CD8-positive, alpha-beta memory T cell (primary cell): ENCODE results near the gene PCNX2. TPM values are rescaled to one million over a fixed set of nuclear protein-coding genes. Genes with fewer than 3 reads are reported as not detected.

Source experiments
- CTCF ChIA-PET: fragments of 350-600 bp; sonication (Branson Sonifier 250); formaldehyde crosslinking; loops from one replicate; lab custom pipeline; 2021; ENCODE audit warnings: antibody characterized with exemption; lab: Charles Lee
- POLR2A ChIA-PET: fragments of 350-600 bp; sonication (Branson Sonifier 250); formaldehyde crosslinking; loops from one replicate; lab custom pipeline; 2021; ENCODE audit warnings: antibody characterized with exemption; lab: Charles Lee
- DNase-seq, 5 donors: peaks; one replicate each; pipeline versions ENCODE4 v3.0.0 to v3.0.0-alpha.2; 2020 to 2022; ENCODE audit warnings: mixed read lengths in 1 of 5
- H3K27ac ChIP-seq: one replicate; pipeline ENCODE4 v1.7.0; 2013; ENCODE audit warnings: low read depth, mild to moderate bottlenecking, low read length, moderate library complexity
- H3K27me3 ChIP-seq: 2 replicates; pipeline ENCODE4 v1.7.0; 2013; ENCODE audit warnings: low read length, mild to moderate bottlenecking; ENCODE audit not compliant: insufficient read depth, poor library complexity, severe bottlenecking
- H3K36me3 ChIP-seq: 2 replicates; pipeline ENCODE4 v1.7.0; 2013; ENCODE audit warnings: mild to moderate bottlenecking, low read length, moderate library complexity; ENCODE audit not compliant: insufficient read depth
- H3K4me1 ChIP-seq: 2 replicates; pipeline ENCODE4 v1.7.0; 2013; ENCODE audit warnings: mild to moderate bottlenecking, low read length, moderate library complexity; ENCODE audit not compliant: insufficient read depth
- H3K4me3 ChIP-seq: 2 replicates; pipeline ENCODE4 v1.7.0; 2013; ENCODE audit warnings: mild to moderate bottlenecking, low read length
- H3K9me3 ChIP-seq: 2 replicates; pipeline ENCODE4 v1.7.0; 2013; ENCODE audit warnings: mild to moderate bottlenecking, low read length
- H3K27ac Mint-ChIP-seq, 8 donors: one replicate each; pipeline ENCODE4 v1.8.0; 2020 to 2021; ENCODE audit warnings: mixed read lengths in 8 of 8, mild to moderate bottlenecking in 6 of 8, inconsistent platforms in 3 of 8, moderate library complexity in 3 of 8
- H3K27me3 Mint-ChIP-seq, 2 donors: one replicate each; pipeline ENCODE4 v1.8.0; 2020 to 2021; ENCODE audit warnings: mixed read lengths in 2 of 2, mild to moderate bottlenecking in 1 of 2, moderate library complexity in 1 of 2
- H3K36me3 Mint-ChIP-seq, 3 donors: one replicate each; pipeline ENCODE4 v1.8.0; 2020 to 2021; ENCODE audit warnings: mixed read lengths in 3 of 3, inconsistent platforms in 1 of 3, mild to moderate bottlenecking in 1 of 3
- H3K4me1 Mint-ChIP-seq, 3 donors: one replicate each; pipeline ENCODE4 v1.8.0; 2020 to 2021; ENCODE audit warnings: mixed read lengths in 3 of 3, inconsistent platforms in 1 of 3, mild to moderate bottlenecking in 1 of 3
- H3K4me3 Mint-ChIP-seq, 7 donors: one replicate each; pipeline ENCODE4 v1.8.0; 2020 to 2021; ENCODE audit warnings: mixed read lengths in 7 of 7, mild to moderate bottlenecking in 6 of 7, moderate library complexity in 4 of 7, inconsistent platforms in 2 of 7
- H3K9me3 Mint-ChIP-seq, 5 donors: one replicate each; pipeline ENCODE4 v1.8.0; 2020 to 2022; ENCODE audit warnings: mixed read lengths in 5 of 5, mild to moderate bottlenecking in 3 of 5, moderate library complexity in 2 of 5, inconsistent platforms in 1 of 5
- polyA plus RNA-seq: library from polyadenylated mRNA; unstranded; fragments of 300-500 nt; fragmentation: Illumina TruSeq; gene quantifications from one replicate; pipeline ENCODE4 v1.2.3, GENCODE V29; 2021
- total RNA-seq, 2 experiments: library from RNA; stranded (reverse); gene quantifications; one replicate each; pipeline ENCODE4 v1.2.3, GENCODE V29; 2021

Gene PCNX2
- total and polyA plus RNA-seq, 3 experiments from 2014 or later, result 11.7 to 27.3 (median 26.7) TPM

DNA sequence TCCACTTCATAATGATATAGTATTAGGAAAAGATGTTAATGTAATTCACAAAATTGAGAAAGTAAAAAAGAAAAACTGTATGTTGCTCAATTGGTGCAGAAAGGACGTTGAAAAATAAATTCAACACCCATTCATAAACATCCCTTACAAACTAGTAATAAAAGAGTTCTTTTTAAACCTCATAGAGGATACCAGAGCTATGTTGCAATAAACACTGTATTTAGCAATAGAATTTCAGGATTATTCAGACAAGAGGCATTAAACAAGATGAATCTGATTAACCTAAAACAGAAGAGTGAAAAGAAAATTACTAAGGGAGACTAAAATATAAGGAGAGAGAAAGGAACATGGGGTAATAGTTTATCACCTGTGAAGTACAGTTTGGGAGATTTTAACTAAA lies 190.3 kb downstream of the PCNX2 start:
- POLR2A ChIA-PET, result no interaction called here
- no peaks in the 10 kb centered on the region for H3K9me3 Mint-ChIP-seq
- peaks cover 30 to 56% (median 31%) of the 10 kb centered on the region in 3 donors for H3K36me3 Mint-ChIP-seq

GRCh38 chr1:233102341-233102740 lies 193.2 kb downstream of the PCNX2 start:
- H3K4me3 Mint-ChIP-seq, result no peak overlapping the region
- no peaks in the 10 kb centered on the region for H3K27me3 Mint-ChIP-seq
- no peaks in the 10 kb centered on the region for H3K9me3 Mint-ChIP-seq
- CTCF ChIA-PET, result no interaction called here
- Histone ChIP-seq H3K9me3 (no peaks in the 10 kb centered on the region), H3K4me3 (no peak overlapping the region), H3K27ac (no peak overlapping the region), H3K4me1 (no peaks in the 10 kb centered on the region), H3K36me3 (no peaks in the 10 kb centered on the region), H3K27me3 (no peaks in the 10 kb centered on the region)
- no peaks in the 10 kb centered on the region for H3K4me1 Mint-ChIP-seq
- H3K27ac Mint-ChIP-seq, result no peak overlapping the region
- no peak for DNase-seq
- POLR2A ChIA-PET, result no interaction called here
- H3K36me3 Mint-ChIP-seq, result peaks cover 18 to 45% (median 22%) of the 10 kb centered on the region in 3 donors

More for the DNA sequence above, 190.3 kb downstream of the PCNX2 start:
- no peak overlapping the region for H3K27ac Mint-ChIP-seq
- DNase-seq, result no peak
- CTCF ChIA-PET, result no interaction called here
- H3K27ac ChIP-seq, result no peak overlapping the region
- no peaks in the 10 kb centered on the region for H3K27me3 Mint-ChIP-seq
- no peaks in the 10 kb centered on the region for H3K36me3 ChIP-seq
- no peaks in the 10 kb centered on the region for H3K4me1 ChIP-seq
- no peaks in the 10 kb centered on the region for H3K9me3 ChIP-seq
- no peaks in the 10 kb centered on the region for H3K27me3 ChIP-seq
- H3K4me1 Mint-ChIP-seq, result peaks cover 0 to 2% (median 0%) of the 10 kb centered on the region in 3 donors
- no peak overlapping the region for H3K4me3 Mint-ChIP-seq
- H3K4me3 ChIP-seq, result no peak overlapping the region

- Histone ChIP-seq H3K4me1 (no peaks in the 10 kb centered on the region), H3K9me3 (no peaks in the 10 kb centered on the region), H3K27ac (no peak overlapping the region), H3K27me3 (no peaks in the 10 kb centered on the region), H3K36me3 (no peaks in the 10 kb centered on the region), H3K4me3 (no peak overlapping the region)
- POLR2A ChIA-PET, result no interaction called here
- no peak for DNase-seq
- no peaks in the 10 kb centered on the region for H3K27me3 Mint-ChIP-seq
- CTCF ChIA-PET, result no interaction called here
- H3K9me3 Mint-ChIP-seq, result no peaks in the 10 kb centered on the region
- H3K4me3 Mint-ChIP-seq, result no peak overlapping the region
- peaks cover 6 to 49% (median 25%) of the 10 kb centered on the region in 3 donors for H3K36me3 Mint-ChIP-seq
- peak overlapping the region in 1 of 8 donors; percentile 32 for H3K27ac Mint-ChIP-seq
- no peaks in the 10 kb centered on the region for H3K4me1 Mint-ChIP-seq
These were observed 197.5 kb downstream of the PCNX2 start for GRCh38 chr1:233097959-233098580.

DNA sequence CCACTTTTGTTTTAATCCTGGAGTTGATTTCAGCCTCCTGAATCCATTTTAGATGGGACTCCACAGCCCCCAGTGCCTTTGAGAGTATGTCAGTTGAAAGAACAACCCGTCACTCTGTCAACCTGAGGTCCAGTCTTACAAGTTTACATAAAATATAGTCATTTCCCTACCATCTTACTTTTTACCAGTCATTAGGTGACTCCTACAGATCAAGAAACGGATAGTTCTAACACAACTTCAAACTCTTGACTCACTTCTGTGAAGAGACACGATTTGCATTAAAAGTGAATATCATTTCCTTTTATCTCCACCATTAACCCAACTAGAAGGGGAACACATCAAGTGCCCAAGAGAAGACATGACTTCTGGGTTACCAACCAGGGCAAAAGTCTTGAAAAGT lies 198.0 kb downstream of the PCNX2 start:
- ChIA-PET POLR2A (no interaction called here), CTCF (no interaction called here)
- H3K27ac ChIP-seq, result no peak overlapping the region
- Mint-ChIP-seq H3K27ac (no peak overlapping the region), H3K36me3 (peaks cover 4 to 49% (median 25%) of the 10 kb centered on the region in 3 donors), H3K4me1 (peaks cover 0 to under 1% (median 0%) of the 10 kb centered on the region in 3 donors), H3K4me3 (no peak overlapping the region), H3K9me3 (no peaks in the 10 kb centered on the region), H3K27me3 (no peaks in the 10 kb centered on the region)
- no peaks in the 10 kb centered on the region for H3K36me3 ChIP-seq
- DNase-seq, result no peak
- H3K9me3 ChIP-seq, result no peaks in the 10 kb centered on the region
- no peak overlapping the region for H3K4me3 ChIP-seq
- H3K27me3 ChIP-seq, result no peaks in the 10 kb centered on the region
- no peaks in the 10 kb centered on the region for H3K4me1 ChIP-seq

DNA sequence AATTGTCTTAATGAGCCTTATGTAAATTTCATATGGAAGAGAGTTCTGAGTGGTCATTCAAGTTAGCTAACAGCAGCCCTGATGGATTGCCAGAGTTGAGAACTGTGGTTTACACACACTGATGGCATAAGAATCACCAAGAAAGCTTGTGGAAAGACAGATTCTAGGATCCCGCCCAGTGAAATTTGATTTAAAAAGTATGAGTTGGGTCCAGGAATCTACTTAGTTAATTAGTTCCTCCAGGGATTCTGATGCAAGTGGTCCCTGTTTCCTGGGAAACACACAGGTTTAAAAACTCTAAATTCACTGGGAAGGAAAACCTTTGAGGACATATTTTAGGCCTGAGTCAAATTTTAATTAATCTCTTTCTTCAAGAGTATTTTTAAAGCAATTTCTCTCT lies 200.8 kb downstream of the PCNX2 start:
- Histone ChIP-seq H3K9me3 (no peaks in the 10 kb centered on the region), H3K27ac (no peak overlapping the region), H3K27me3 (no peaks in the 10 kb centered on the region), H3K4me3 (no peak overlapping the region), H3K36me3 (no peaks in the 10 kb centered on the region), H3K4me1 (no peaks in the 10 kb centered on the region)
- ChIA-PET CTCF (no interaction called here), POLR2A (no interaction called here)
- peaks cover 12 to 65% (median 36%) of the 10 kb centered on the region in 3 donors for H3K36me3 Mint-ChIP-seq
- H3K4me1 Mint-ChIP-seq, result peaks cover 0 to 9% (median 2%) of the 10 kb centered on the region in 3 donors
- no peak overlapping the region for H3K4me3 Mint-ChIP-seq
- H3K9me3 Mint-ChIP-seq, result no peaks in the 10 kb centered on the region
- no peak for DNase-seq
- no peak overlapping the region for H3K27ac Mint-ChIP-seq
- no peaks in the 10 kb centered on the region for H3K27me3 Mint-ChIP-seq

DNA sequence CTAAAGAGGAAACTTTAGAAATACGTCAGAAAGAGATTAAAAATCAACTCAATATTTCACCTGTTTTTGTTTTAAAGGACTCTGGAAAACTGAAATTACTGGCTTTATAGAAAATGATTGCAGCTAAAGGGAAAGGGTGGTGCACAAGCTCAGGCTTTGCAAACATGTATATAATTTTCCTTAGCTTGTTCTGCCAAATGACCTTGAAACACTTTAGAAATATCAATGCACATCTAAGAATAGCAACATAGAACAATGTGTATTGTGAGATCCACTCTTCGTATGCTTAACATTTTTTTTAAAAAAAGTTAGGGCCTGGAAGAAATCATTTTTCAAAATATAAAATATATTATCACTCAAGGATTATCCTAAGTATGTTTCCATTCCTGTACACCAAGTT lies 201.3 kb downstream of the PCNX2 start:
- H3K4me1 Mint-ChIP-seq, result peaks cover 0 to 9% (median 2%) of the 10 kb centered on the region in 3 donors
- peaks cover 13 to 69% (median 39%) of the 10 kb centered on the region in 3 donors for H3K36me3 Mint-ChIP-seq
- no peak overlapping the region for H3K27ac ChIP-seq
- H3K27me3 Mint-ChIP-seq, result no peaks in the 10 kb centered on the region
- no peak overlapping the region for H3K4me3 Mint-ChIP-seq
- no peaks in the 10 kb centered on the region for H3K36me3 ChIP-seq
- no peaks in the 10 kb centered on the region for H3K27me3 ChIP-seq
- DNase-seq, result no peak
- no peaks in the 10 kb centered on the region for H3K9me3 Mint-ChIP-seq
- CTCF ChIA-PET, result no interaction called here
- no peaks in the 10 kb centered on the region for H3K4me1 ChIP-seq
- H3K27ac Mint-ChIP-seq, result no peak overlapping the region
- H3K9me3 ChIP-seq, result no peaks in the 10 kb centered on the region
- POLR2A ChIA-PET, result no interaction called here
- no peak overlapping the region for H3K4me3 ChIP-seq

DNA sequence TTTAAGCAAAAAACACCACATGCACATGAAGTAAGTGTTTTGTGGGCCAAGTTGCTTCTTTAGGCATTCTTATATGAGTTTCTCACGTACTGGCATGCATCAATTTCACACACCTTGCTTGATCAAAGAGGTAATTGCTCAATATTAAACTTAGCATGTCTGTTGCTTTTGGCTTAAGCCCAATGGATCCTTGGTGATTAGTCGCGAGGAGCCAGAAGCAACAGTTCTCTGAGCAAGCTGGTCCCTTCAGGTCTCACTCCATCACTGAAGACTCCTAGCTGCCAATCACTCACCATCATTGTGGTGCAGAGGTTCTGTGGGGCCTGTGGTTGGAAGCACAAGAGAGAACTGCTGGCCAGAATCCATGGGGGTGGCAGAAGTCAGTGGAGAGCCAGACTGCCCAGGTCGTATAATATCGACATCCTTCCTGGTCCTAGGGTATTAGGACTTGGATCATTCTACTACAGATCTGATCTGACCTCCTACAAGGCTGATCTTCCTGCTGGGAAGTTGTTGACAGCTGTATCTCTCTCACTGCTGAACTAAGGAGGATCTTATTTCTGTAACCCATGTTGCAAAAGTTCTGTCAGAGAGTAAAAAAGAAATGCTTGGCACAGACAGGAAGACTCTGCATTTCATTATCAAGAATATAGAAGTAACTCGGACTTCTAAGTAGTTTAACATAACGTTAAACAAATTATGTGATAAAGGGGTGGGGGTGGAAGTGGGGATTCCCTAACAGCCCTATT lies 204.6 kb downstream of the PCNX2 start:
- Histone ChIP-seq H3K27me3 (no peaks in the 10 kb centered on the region), H3K4me3 (no peak overlapping the region), H3K9me3 (no peaks in the 10 kb centered on the region), H3K27ac (no peak overlapping the region), H3K36me3 (peaks cover 6% of the 10 kb centered on the region), H3K4me1 (no peaks in the 10 kb centered on the region)
- DNase-seq, result no peak
- ChIA-PET CTCF (no interaction called here), POLR2A (no interaction called here)
- Mint-ChIP-seq H3K9me3 (no peaks in the 10 kb centered on the region), H3K27ac (no peak overlapping the region), H3K4me1 (peaks cover 0 to 9% (median 2%) of the 10 kb centered on the region in 3 donors), H3K27me3 (no peaks in the 10 kb centered on the region), H3K4me3 (no peak overlapping the region), H3K36me3 (peaks cover 21 to 78% (median 38%) of the 10 kb centered on the region in 3 donors)

DNA sequence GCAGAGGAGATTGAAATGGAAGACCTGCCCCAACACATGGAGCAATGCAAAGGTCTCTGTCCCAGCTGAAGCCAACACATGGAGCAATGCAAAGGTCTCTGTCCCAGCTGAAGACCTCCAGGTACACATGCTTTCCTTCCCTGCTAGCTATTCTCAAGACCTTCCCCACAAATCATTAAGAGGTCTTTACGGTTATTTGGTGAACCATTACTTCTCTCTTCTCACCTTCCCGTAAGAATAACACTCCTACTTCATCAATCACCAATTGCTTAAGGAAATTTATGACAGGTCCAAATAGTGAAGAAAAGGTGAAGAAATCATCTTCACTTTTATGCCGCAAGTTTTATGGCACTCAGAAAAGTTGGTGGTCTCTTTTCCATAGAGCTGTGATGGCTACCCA lies 206.3 kb downstream of the PCNX2 start:
- Mint-ChIP-seq H3K36me3 (peaks cover 28 to 79% (median 38%) of the 10 kb centered on the region in 3 donors), H3K4me3 (no peak overlapping the region), H3K4me1 (peaks cover 0 to 9% (median 2%) of the 10 kb centered on the region in 3 donors), H3K27me3 (no peaks in the 10 kb centered on the region), H3K9me3 (no peaks in the 10 kb centered on the region), H3K27ac (no peak overlapping the region)
- Histone ChIP-seq H3K27ac (no peak overlapping the region), H3K4me3 (no peak overlapping the region), H3K9me3 (no peaks in the 10 kb centered on the region), H3K4me1 (no peaks in the 10 kb centered on the region), H3K27me3 (no peaks in the 10 kb centered on the region), H3K36me3 (peaks cover 6% of the 10 kb centered on the region)
- DNase-seq, result no peak
- ChIA-PET CTCF (no interaction called here), POLR2A (no interaction called here)
